Measurements from ENCODE around the gene NOTCH2.

NOTCH2 gene

GRCh38 chr1:119869995-119870394 is 199.5 kb downstream of the NOTCH2 start:
- no peak for DNase-seq

GRCh38 chr1:119868176-119868575 is 201.3 kb downstream of the NOTCH2 start:
- no peak for DNase-seq

- DNase-seq, result no peak
These were observed 203.0 kb downstream of the NOTCH2 start for GRCh38 chr1:119866451-119866850.

- DNase-seq, result no peak
These were observed 203.8 kb downstream of the NOTCH2 start for GRCh38 chr1:119865627-119866026.

- DNase-seq, result no peak
These were observed 207.2 kb downstream of the NOTCH2 start for GRCh38 chr1:119862276-119862675.
